Measurements from ENCODE around the gene CRB1. TPM values are rescaled to one million over a fixed set of nuclear protein-coding genes. Genes with fewer than 3 reads are reported as not detected.

The CRB1 gene
- total RNA-seq, 3 donors from 2014 or later (not counting 1 experiment from before 2014, with no cell fraction given), result 0.36 to 0.83 TPM; not detected in 1

- Mint-ChIP-seq H3K36me3 (no peaks in the 10 kb centered on the region), H3K27me3 (ENCODE audit: low read depth in 2 of 2) (peaks cover 6 to 8% of the 10 kb centered on the region in 2 donors), H3K4me3 (no peak overlapping the region), H3K4me1 (no peaks in the 10 kb centered on the region), H3K27ac (no peak overlapping the region), H3K9me3 (no peaks in the 10 kb centered on the region)
- TF ChIP-seq, protein P1, sequence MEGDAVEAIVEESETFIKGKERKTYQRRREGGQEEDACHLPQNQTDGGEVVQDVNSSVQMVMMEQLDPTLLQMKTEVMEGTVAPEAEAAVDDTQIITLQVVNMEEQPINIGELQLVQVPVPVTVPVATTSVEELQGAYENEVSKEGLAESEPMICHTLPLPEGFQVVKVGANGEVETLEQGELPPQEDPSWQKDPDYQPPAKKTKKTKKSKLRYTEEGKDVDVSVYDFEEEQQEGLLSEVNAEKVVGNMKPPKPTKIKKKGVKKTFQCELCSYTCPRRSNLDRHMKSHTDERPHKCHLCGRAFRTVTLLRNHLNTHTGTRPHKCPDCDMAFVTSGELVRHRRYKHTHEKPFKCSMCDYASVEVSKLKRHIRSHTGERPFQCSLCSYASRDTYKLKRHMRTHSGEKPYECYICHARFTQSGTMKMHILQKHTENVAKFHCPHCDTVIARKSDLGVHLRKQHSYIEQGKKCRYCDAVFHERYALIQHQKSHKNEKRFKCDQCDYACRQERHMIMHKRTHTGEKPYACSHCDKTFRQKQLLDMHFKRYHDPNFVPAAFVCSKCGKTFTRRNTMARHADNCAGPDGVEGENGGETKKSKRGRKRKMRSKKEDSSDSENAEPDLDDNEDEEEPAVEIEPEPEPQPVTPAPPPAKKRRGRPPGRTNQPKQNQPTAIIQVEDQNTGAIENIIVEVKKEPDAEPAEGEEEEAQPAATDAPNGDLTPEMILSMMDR (IDR thresholded peaks at IDR 0.05), result no peak
- intact Hi-C loops (cut with micrococcal nuclease), result no loop called here
- no peaks in the 10 kb centered on the region for H3K4me1 ChIP-seq (ENCODE audit: control insufficient read depth, insufficient read depth, low read length)
- no peak for DNase-seq
- no peaks in the 10 kb centered on the region for H3K36me3 ChIP-seq (ENCODE audit: control insufficient read depth, insufficient read depth, low read length)
- H3K9me3 ChIP-seq (ENCODE audit: control insufficient read depth, insufficient read depth, low read length), result no peaks in the 10 kb centered on the region
- no peak for ATAC-seq
- H3K27me3 ChIP-seq (ENCODE audit: control insufficient read depth, insufficient read depth, low read length), result peaks cover 4% of the 10 kb centered on the region
- no peak overlapping the region for H3K4me3 ChIP-seq (ENCODE audit: low read length)
- H3K27ac ChIP-seq (ENCODE audit: low read length), result no peak overlapping the region
- WGBS (ENCODE audit: insufficient coverage), result 82% methylated on average over 1 of the region's 1 CpG
Observed at GRCh38 chr1:197303463-197303862, 35.4 kb downstream of the CRB1 start.

DNA sequence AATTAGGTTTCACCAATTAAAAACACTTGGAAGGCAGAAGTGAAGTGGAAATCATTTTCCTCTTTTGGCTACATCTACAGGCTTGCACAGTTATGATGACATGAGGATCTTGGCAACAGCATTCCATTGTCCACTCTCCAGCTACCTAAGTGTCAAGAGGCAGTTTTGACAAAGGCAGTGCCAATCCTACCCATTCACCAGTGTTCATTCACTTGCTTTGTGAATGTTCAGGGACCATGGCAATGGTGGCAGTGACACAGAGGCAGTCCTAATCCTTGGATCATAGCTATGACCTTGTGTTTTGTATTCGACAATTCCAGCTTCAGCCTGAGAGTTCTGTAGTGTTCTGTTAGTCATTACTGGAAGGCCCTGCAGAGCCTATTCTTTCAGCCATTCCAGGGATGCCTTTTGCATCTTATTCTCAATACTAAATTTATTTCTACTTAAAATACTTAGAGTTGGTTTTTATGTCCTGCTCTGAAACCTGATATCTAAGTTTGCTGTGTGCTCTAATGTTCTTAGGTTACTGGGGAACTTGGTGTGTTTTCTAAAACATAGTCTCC lies 36.7 kb downstream of the CRB1 start:
- no peaks in the 10 kb centered on the region for H3K4me1 ChIP-seq (ENCODE audit: control insufficient read depth, insufficient read depth, low read length)
- no peak overlapping the region for H3K27ac ChIP-seq (ENCODE audit: low read length)
- no peak overlapping the region for H3K4me3 Mint-ChIP-seq
- no peak for ATAC-seq
- DNase-seq, result no peak
- WGBS (ENCODE audit: insufficient coverage), result 88% methylated on average over 1 of the region's 1 CpG
- H3K4me3 ChIP-seq (ENCODE audit: low read length), result no peak overlapping the region
- no peaks in the 10 kb centered on the region for H3K36me3 ChIP-seq (ENCODE audit: control insufficient read depth, insufficient read depth, low read length)
- no peak overlapping the region for H3K27ac Mint-ChIP-seq
- H3K27me3 ChIP-seq (ENCODE audit: control insufficient read depth, insufficient read depth, low read length), result peaks cover 4% of the 10 kb centered on the region
- intact Hi-C loops (cut with micrococcal nuclease), result no loop called here
- H3K4me1 Mint-ChIP-seq, result no peaks in the 10 kb centered on the region
- TF ChIP-seq, protein P1 (IDR thresholded peaks at IDR 0.05), result no peak
- peaks cover 6 to 8% of the 10 kb centered on the region in 2 donors for H3K27me3 Mint-ChIP-seq (ENCODE audit: low read depth in 2 of 2)
- H3K36me3 Mint-ChIP-seq, result no peaks in the 10 kb centered on the region
- no peaks in the 10 kb centered on the region for H3K9me3 Mint-ChIP-seq
- no peaks in the 10 kb centered on the region for H3K9me3 ChIP-seq (ENCODE audit: control insufficient read depth, insufficient read depth, low read length)

DNA sequence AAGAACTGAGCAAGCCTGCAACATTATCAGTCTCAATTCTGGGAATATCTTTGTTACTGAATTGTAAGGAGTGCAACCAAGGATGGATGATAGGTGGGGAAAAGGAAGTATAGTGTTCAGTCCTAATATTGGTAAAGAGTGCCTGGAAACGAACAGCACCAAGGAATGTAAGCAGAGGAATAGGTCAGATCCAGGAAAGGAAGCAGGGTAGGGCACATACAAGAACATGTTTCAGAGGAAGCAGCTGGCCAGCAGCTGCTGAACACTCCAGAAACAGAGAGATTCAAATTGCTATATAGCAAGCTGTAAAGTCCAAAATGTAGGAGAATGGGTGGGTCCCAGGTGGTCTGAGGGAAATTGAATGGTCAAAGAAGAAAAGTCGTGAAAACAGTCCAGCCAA lies 37.9 kb downstream of the CRB1 start:
- peaks cover 4% of the 10 kb centered on the region for H3K27me3 ChIP-seq (ENCODE audit: control insufficient read depth, insufficient read depth, low read length)
- no peaks in the 10 kb centered on the region for H3K4me1 Mint-ChIP-seq

More for the DNA sequence above, 37.9 kb downstream of the CRB1 start:
- no peaks in the 10 kb centered on the region for H3K9me3 ChIP-seq (ENCODE audit: control insufficient read depth, insufficient read depth, low read length)
- H3K27ac ChIP-seq (ENCODE audit: low read length), result no peak overlapping the region
- Mint-ChIP-seq H3K36me3 (no peaks in the 10 kb centered on the region), H3K27ac (no peak overlapping the region), H3K27me3 (ENCODE audit: low read depth in 2 of 2) (peaks cover 0 to 6% of the 10 kb centered on the region in 2 donors), H3K9me3 (no peaks in the 10 kb centered on the region), H3K4me3 (no peak overlapping the region)
- TF ChIP-seq, protein P1 (IDR thresholded peaks at IDR 0.05), result no peak
- DNase-seq (no peak), ATAC-seq (no peak)
- WGBS (ENCODE audit: insufficient coverage), result 62% methylated on average over 2 of the region's 2 CpGs
- H3K36me3 ChIP-seq (ENCODE audit: control insufficient read depth, insufficient read depth, low read length), result no peaks in the 10 kb centered on the region
- H3K4me3 ChIP-seq (ENCODE audit: low read length), result no peak overlapping the region
- H3K4me1 ChIP-seq (ENCODE audit: control insufficient read depth, insufficient read depth, low read length), result no peaks in the 10 kb centered on the region
- intact Hi-C loops (cut with micrococcal nuclease), result no loop called here

Measured in natural killer cell (primary cell).